K562 (cell line): ENCODE results near the gene EPS8L1. TPM values are rescaled to one million over a fixed set of nuclear protein-coding genes. Genes with fewer than 3 reads are reported as not detected.

Experiments used
- FOXA1 ChIP-seq: fragments of 450-650 bp; IDR thresholded peaks from 2 replicates; pipeline ENCODE4 v1.6.1; 2016; ENCODE audit warnings: mild to moderate bottlenecking, borderline replicate concordance
- HDAC3 ChIP-seq: fragments of 450-650 bp; IDR thresholded peaks from 2 replicates; pipeline ENCODE4 v1.6.1; 2018; ENCODE audit warnings: borderline replicate concordance, mild to moderate bottlenecking, moderate library complexity; ENCODE audit not compliant: partially characterized antibody
- NR2F6 ChIP-seq: fragments of 450-650 bp; formaldehyde crosslinking; IDR thresholded peaks from 2 replicates; pipeline ENCODE4 v1.4.0; 2020; ENCODE audit warnings: mild to moderate bottlenecking
- RBBP5 ChIP-seq: fragments of 200-600 bp; sonication (generic); IDR thresholded peaks from 2 replicates; pipeline ENCODE4 v1.6.1; 2012; ENCODE audit warnings: borderline replicate concordance, mild to moderate bottlenecking, low read length, control low read depth, inconsistent platforms; ENCODE audit not compliant: insufficient read depth, poor library complexity, severe bottlenecking
- polyA plus RNA-seq, 8 experiments: library from polyadenylated mRNA; depleted of rRNA in 4 of 8; stranded (reverse) in 5 of 8; unstranded in 3 of 8; fragments of >200 nt; fragmentation: Nextera tagmentation in 2 of 8; fragmentation: Illumina TruSeq in 1 of 8; extraction: Ambion mirVana in 2 of 8; extraction: Trizol in 1 of 8; gene quantifications; 2 replicates each; pipeline versions ENCODE4 v1.2.1 to v1.2.3, GENCODE V29; 2011 to 2014; ENCODE audit warnings: inconsistent platforms in 1 of 8, missing spikeins in 1 of 8
- total RNA-seq, 7 experiments: library from RNA; depleted of rRNA in 6 of 7; stranded (reverse); fragments of >200 nt in 6 of 7; fragmentation: Illumina TruSeq in 2 of 7; extraction: Trizol in 2 of 7; gene quantifications; 2 replicates each; pipeline versions ENCODE4 v1.2.1 to v1.2.3, GENCODE V29; 2011 to 2021; ENCODE audit warnings: low replicate concordance in 1 of 7
- TF ChIP-seq, protein P1 (sequence below), 2 experiments: fragments of 450-650 bp in 1 of 2; sonication (generic) in 1 of 2; formaldehyde crosslinking in 1 of 2; IDR thresholded peaks; 2 replicates each; pipeline versions ENCODE4 v1.7.1 to v1.9.0; 2016 to 2022; ENCODE audit warnings: inconsistent platforms in 1 of 2, mild to moderate bottlenecking in 1 of 2, missing genetic modification reagents in 1 of 2
- TF ChIP-seq, protein P2 (sequence below), 2 experiments: fragments of 150-350 bp in 1 of 2; IDR thresholded peaks; 2 replicates each; pipeline ENCODE4 v1.6.1; 2012 to 2016; ENCODE audit warnings: low read depth in 2 of 2, low read length in 2 of 2, mild to moderate bottlenecking in 1 of 2, moderate library complexity in 1 of 2
- TF ChIP-seq, protein P3 (sequence below): sonication (generic); formaldehyde crosslinking; IDR thresholded peaks from 2 replicates; pipeline ENCODE4 v1.8.0; 2022; ENCODE audit warnings: mild to moderate bottlenecking, missing genetic modification reagents

Gene EPS8L1
- total and polyA plus RNA-seq, 9 of the 15 experiments (the other 6 are each of a cell fraction or from before 2014, with no cell fraction given) = 0.35 to 22.1 (median 11.9) TPM

DNA sequence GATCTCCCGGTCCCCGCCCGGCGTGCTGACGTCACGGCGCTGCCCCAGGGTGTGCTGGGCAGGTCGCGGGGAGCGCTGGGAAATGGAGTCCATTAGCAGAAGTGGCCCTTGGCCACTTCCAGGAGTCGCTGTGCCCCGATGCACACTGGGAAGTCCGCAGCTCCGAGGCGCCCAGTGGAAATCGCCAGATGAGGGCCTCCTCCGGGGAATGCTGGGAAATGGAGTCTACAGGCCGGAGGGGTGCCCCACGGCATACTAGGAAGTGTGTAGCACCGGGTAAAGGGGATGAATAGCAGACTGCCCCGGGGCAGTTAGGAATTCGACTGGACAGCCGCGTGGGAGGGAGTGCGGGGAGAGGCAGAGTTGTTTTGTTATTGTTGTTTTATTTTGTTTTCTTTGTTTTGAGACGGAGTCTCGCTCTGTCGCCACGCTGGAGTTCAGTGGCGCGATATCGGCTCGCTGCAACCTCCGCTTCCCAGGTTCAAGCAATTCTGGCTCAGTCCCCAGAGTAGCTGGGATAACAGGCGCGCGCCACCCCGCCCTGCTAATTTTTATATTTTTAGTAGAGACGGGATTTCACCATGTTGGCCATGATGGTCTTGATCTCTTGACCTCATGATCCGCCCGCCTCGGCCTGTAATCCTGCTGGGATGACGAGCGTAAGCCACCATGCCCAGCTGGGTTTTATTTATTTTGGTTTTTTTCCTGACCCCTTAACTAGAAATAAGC lies 42.2 kb downstream of the EPS8L1 start (continued):
- TF ChIP-seq, protein P1, sequence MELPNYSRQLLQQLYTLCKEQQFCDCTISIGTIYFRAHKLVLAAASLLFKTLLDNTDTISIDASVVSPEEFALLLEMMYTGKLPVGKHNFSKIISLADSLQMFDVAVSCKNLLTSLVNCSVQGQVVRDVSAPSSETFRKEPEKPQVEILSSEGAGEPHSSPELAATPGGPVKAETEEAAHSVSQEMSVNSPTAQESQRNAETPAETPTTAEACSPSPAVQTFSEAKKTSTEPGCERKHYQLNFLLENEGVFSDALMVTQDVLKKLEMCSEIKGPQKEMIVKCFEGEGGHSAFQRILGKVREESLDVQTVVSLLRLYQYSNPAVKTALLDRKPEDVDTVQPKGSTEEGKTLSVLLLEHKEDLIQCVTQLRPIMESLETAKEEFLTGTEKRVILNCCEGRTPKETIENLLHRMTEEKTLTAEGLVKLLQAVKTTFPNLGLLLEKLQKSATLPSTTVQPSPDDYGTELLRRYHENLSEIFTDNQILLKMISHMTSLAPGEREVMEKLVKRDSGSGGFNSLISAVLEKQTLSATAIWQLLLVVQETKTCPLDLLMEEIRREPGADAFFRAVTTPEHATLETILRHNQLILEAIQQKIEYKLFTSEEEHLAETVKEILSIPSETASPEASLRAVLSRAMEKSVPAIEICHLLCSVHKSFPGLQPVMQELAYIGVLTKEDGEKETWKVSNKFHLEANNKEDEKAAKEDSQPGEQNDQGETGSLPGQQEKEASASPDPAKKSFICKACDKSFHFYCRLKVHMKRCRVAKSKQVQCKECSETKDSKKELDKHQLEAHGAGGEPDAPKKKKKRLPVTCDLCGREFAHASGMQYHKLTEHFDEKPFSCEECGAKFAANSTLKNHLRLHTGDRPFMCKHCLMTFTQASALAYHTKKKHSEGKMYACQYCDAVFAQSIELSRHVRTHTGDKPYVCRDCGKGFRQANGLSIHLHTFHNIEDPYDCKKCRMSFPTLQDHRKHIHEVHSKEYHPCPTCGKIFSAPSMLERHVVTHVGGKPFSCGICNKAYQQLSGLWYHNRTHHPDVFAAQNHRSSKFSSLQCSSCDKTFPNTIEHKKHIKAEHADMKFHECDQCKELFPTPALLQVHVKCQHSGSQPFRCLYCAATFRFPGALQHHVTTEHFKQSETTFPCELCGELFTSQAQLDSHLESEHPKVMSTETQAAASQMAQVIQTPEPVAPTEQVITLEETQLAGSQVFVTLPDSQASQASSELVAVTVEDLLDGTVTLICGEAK (IDR thresholded peaks at IDR 0.05) = peak; percentile 74
- TF ChIP-seq, protein P1 (CRISPR knock-in tag; IDR thresholded peaks at IDR 0.05) = no peak
- TF ChIP-seq FOXA1 (no peak), RBBP5 (peak; percentile 21), NR2F6 (CRISPR knock-in tag) (0 out of 2 replicates have a peak, but pooled peaks have one; percentile 27), HDAC3 (no peak)
- TF ChIP-seq, protein P2, sequence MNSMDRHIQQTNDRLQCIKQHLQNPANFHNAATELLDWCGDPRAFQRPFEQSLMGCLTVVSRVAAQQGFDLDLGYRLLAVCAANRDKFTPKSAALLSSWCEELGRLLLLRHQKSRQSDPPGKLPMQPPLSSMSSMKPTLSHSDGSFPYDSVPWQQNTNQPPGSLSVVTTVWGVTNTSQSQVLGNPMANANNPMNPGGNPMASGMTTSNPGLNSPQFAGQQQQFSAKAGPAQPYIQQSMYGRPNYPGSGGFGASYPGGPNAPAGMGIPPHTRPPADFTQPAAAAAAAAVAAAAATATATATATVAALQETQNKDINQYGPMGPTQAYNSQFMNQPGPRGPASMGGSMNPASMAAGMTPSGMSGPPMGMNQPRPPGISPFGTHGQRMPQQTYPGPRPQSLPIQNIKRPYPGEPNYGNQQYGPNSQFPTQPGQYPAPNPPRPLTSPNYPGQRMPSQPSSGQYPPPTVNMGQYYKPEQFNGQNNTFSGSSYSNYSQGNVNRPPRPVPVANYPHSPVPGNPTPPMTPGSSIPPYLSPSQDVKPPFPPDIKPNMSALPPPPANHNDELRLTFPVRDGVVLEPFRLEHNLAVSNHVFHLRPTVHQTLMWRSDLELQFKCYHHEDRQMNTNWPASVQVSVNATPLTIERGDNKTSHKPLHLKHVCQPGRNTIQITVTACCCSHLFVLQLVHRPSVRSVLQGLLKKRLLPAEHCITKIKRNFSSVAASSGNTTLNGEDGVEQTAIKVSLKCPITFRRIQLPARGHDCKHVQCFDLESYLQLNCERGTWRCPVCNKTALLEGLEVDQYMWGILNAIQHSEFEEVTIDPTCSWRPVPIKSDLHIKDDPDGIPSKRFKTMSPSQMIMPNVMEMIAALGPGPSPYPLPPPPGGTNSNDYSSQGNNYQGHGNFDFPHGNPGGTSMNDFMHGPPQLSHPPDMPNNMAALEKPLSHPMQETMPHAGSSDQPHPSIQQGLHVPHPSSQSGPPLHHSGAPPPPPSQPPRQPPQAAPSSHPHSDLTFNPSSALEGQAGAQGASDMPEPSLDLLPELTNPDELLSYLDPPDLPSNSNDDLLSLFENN (IDR thresholded peaks at IDR 0.05; ENCODE audit: low read depth in 2 of 2, low read length in 2 of 2) = no peak; a peak in 1 of 4 replicates
- TF ChIP-seq, protein P3, sequence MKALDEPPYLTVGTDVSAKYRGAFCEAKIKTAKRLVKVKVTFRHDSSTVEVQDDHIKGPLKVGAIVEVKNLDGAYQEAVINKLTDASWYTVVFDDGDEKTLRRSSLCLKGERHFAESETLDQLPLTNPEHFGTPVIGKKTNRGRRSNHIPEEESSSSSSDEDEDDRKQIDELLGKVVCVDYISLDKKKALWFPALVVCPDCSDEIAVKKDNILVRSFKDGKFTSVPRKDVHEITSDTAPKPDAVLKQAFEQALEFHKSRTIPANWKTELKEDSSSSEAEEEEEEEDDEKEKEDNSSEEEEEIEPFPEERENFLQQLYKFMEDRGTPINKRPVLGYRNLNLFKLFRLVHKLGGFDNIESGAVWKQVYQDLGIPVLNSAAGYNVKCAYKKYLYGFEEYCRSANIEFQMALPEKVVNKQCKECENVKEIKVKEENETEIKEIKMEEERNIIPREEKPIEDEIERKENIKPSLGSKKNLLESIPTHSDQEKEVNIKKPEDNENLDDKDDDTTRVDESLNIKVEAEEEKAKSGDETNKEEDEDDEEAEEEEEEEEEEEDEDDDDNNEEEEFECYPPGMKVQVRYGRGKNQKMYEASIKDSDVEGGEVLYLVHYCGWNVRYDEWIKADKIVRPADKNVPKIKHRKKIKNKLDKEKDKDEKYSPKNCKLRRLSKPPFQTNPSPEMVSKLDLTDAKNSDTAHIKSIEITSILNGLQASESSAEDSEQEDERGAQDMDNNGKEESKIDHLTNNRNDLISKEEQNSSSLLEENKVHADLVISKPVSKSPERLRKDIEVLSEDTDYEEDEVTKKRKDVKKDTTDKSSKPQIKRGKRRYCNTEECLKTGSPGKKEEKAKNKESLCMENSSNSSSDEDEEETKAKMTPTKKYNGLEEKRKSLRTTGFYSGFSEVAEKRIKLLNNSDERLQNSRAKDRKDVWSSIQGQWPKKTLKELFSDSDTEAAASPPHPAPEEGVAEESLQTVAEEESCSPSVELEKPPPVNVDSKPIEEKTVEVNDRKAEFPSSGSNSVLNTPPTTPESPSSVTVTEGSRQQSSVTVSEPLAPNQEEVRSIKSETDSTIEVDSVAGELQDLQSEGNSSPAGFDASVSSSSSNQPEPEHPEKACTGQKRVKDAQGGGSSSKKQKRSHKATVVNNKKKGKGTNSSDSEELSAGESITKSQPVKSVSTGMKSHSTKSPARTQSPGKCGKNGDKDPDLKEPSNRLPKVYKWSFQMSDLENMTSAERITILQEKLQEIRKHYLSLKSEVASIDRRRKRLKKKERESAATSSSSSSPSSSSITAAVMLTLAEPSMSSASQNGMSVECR = peak; percentile 32; the same call in 1 of the 2 replicates
